ENCODE results near the gene ETS2. TPM values are rescaled to one million over a fixed set of nuclear protein-coding genes. Genes with fewer than 3 reads are reported as not detected.
A peak's percentile ranks its signal among the peaks of the same experiment; 100 is the strongest.

Gene ETS2
- total RNA-seq, 6 experiments from 2014 or later: 23.2 to 33.3 (median 29.0) TPM

- no peak for DNase-seq
- Mint-ChIP-seq H3K9me3 (peaks cover 12% of the 10 kb centered on the region), H3K27me3 (ENCODE audit: insufficient read depth) (no peaks in the 10 kb centered on the region; the same call in 1 of the 2 replicates), H3K4me1 (ENCODE audit: low read depth) (peaks cover 61% of the 10 kb centered on the region), H3K27ac (peak overlapping the region; percentile 95), H3K4me3 (peak overlapping the region; percentile 74), H3K36me3 (ENCODE audit: low read depth) (peaks cover 9% of the 10 kb centered on the region)
- TF ChIP-seq, protein P1, sequence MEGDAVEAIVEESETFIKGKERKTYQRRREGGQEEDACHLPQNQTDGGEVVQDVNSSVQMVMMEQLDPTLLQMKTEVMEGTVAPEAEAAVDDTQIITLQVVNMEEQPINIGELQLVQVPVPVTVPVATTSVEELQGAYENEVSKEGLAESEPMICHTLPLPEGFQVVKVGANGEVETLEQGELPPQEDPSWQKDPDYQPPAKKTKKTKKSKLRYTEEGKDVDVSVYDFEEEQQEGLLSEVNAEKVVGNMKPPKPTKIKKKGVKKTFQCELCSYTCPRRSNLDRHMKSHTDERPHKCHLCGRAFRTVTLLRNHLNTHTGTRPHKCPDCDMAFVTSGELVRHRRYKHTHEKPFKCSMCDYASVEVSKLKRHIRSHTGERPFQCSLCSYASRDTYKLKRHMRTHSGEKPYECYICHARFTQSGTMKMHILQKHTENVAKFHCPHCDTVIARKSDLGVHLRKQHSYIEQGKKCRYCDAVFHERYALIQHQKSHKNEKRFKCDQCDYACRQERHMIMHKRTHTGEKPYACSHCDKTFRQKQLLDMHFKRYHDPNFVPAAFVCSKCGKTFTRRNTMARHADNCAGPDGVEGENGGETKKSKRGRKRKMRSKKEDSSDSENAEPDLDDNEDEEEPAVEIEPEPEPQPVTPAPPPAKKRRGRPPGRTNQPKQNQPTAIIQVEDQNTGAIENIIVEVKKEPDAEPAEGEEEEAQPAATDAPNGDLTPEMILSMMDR (IDR thresholded peaks at IDR 0.05): no peak
Observed at GRCh38 chr21:38774152-38774551, 31.6 kb upstream of the ETS2 start.

GRCh38 chr21:38774586-38775285, 31.0 kb upstream of the ETS2 start:
- Mint-ChIP-seq H3K4me1 (ENCODE audit: low read depth) (peaks cover 57% of the 10 kb centered on the region), H3K27ac (no peak overlapping the region), H3K9me3 (peaks cover 13% of the 10 kb centered on the region), H3K36me3 (ENCODE audit: low read depth) (peaks cover 11% of the 10 kb centered on the region), H3K4me3 (no peak overlapping the region), H3K27me3 (ENCODE audit: insufficient read depth) (no peaks in the 10 kb centered on the region)
- DNase-seq: no peak
- TF ChIP-seq, protein P1 (IDR thresholded peaks at IDR 0.05): no peak

DNA sequence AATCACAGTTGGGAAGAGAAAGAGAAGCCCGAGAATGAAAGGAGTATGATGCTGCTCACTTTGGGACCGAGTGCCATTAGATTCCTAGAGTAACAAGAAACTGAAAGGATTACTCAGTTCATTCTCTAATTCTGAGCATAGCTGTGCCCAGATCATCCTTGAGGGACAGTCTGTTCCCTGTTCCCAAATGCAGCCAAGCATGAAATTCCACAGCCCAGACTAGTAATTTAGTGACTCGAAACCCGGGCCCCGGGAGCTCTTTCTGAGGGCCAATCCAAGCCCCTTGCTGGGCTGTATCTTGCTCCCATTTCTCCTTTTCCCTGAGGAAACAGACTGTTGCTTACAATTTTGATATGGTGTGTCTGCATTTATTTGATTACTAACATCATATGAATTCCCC, 30.0 kb upstream of the ETS2 start:
- TF ChIP-seq, protein P1 (IDR thresholded peaks at IDR 0.05): no peak
- H3K4me1 Mint-ChIP-seq (ENCODE audit: low read depth): peaks cover 57% of the 10 kb centered on the region
- no peak overlapping the region for H3K4me3 Mint-ChIP-seq
- H3K36me3 Mint-ChIP-seq (ENCODE audit: low read depth): peaks cover 11% of the 10 kb centered on the region
- H3K27ac Mint-ChIP-seq: no peak overlapping the region
- no peaks in the 10 kb centered on the region for H3K27me3 Mint-ChIP-seq (ENCODE audit: insufficient read depth)
- H3K9me3 Mint-ChIP-seq: peaks cover 13% of the 10 kb centered on the region
- DNase-seq: no peak

DNA sequence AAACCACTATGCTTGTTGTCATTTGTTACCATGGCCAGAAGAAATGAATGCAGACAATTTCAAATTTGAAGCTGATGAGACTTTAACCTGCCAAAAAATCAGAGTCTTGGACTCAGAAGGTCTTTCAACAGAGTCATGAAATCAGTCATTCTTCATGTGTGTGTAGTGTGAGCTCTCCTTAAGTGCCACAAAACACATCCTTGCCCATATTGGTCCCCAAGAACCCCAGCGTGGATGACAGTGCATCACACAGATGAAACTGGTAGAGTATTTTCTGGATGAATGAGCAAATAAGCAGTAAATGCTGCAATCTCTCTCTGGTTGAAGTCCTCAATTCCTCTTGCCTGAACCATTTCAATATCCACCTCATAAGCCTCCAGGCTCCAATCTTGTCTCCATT, 28.7 kb upstream of the ETS2 start:
- H3K4me1 Mint-ChIP-seq (ENCODE audit: low read depth): peaks cover 49% of the 10 kb centered on the region
- DNase-seq: no peak
- no peak overlapping the region for H3K4me3 Mint-ChIP-seq
- H3K9me3 Mint-ChIP-seq: peaks cover 19% of the 10 kb centered on the region
- TF ChIP-seq, protein P1 (IDR thresholded peaks at IDR 0.05): no peak
- H3K27me3 Mint-ChIP-seq (ENCODE audit: insufficient read depth): no peaks in the 10 kb centered on the region; the same call in 1 of the 2 replicates
- peaks cover 17% of the 10 kb centered on the region for H3K36me3 Mint-ChIP-seq (ENCODE audit: low read depth)
- H3K27ac Mint-ChIP-seq: no peak overlapping the region

DNA sequence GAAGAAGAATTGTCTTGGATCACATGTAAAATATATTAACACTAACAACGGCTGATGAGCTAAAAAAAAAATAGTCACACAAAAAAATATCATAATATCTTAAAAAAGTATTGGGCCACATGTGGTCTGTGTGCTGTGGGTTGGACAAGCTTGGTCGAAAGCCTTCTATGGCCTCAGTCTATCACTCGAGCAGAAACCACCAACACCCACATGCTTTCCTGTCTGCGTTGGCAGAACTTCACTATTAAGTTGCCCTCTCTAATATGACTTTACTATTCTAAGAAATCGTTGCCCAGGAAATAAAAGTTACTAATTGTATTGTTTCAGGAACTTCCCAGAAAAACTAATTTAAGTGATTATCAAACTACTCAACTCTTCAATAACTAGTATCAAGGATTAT, 28.2 kb upstream of the ETS2 start:
- peaks cover 24% of the 10 kb centered on the region for H3K9me3 Mint-ChIP-seq
- no peak for DNase-seq
- TF ChIP-seq, protein P1 (IDR thresholded peaks at IDR 0.05): no peak
- H3K27me3 Mint-ChIP-seq (ENCODE audit: insufficient read depth): no peaks in the 10 kb centered on the region; the same call in 1 of the 2 replicates
- peaks cover 23% of the 10 kb centered on the region for H3K36me3 Mint-ChIP-seq (ENCODE audit: low read depth)
- peaks cover 43% of the 10 kb centered on the region for H3K4me1 Mint-ChIP-seq (ENCODE audit: low read depth)
- no peak overlapping the region for H3K27ac Mint-ChIP-seq
- no peak overlapping the region for H3K4me3 Mint-ChIP-seq

All from HFFc6 (cell line).